DMS79 (cell line): ENCODE measurements around the gene CLOCK.

Source experiments
- DNase-seq: peaks from one replicate; lab custom pipeline; 2025; lab: John Stamatoyannopoulos, UW

Gene CLOCK

GRCh38 chr4:55380576-55380975 is 166.1 kb downstream of the CLOCK start:
- no peak for DNase-seq

- no peak for DNase-seq
Measured at GRCh38 chr4:55378617-55379467, 167.9 kb downstream of the CLOCK start.
